Liver (tissue), 3 donors: ENCODE results near the gene FOXN3.

Experiments
- ATF3 ChIP-seq: IDR thresholded peaks from 2 replicates; pipeline ENCODE4 v1.6.1; 2016; ENCODE audit warnings: antibody characterized with exemption
- CTCF ChIP-seq: fragments of 150-350 bp; IDR thresholded peaks from 2 replicates; pipeline ENCODE4 v1.5.1; 2017; ENCODE audit warnings: improper control_type of control experiment, low read depth, low read length; ENCODE audit not compliant: missing input control
- GABPA ChIP-seq, 2 donors: IDR thresholded peaks in 1 of 2; conservative IDR thresholded peaks in 1 of 2; 2 replicates each; pipeline ENCODE4 v1.6.1; 2016; ENCODE audit warnings: antibody characterized with exemption in 2 of 2, mild to moderate bottlenecking in 1 of 2, moderate library complexity in 1 of 2
- HNF4A ChIP-seq, 2 donors: conservative IDR thresholded peaks; 2 replicates each; pipeline ENCODE4 v1.6.1; 2016; ENCODE audit warnings: antibody characterized with exemption in 2 of 2, mild to moderate bottlenecking in 2 of 2
- JUND ChIP-seq, 2 donors: IDR thresholded peaks; 2 replicates each; pipeline ENCODE4 v1.6.1; 2016; ENCODE audit warnings: antibody characterized with exemption in 2 of 2
- MAX ChIP-seq: IDR thresholded peaks from 2 replicates; pipeline ENCODE4 v1.6.1; 2016; ENCODE audit warnings: antibody characterized with exemption
- RAD21 ChIP-seq, 2 donors: IDR thresholded peaks; 2 replicates each; pipeline ENCODE4 v1.6.1; 2016; ENCODE audit warnings: antibody characterized with exemption in 2 of 2, mild to moderate bottlenecking in 2 of 2
- REST ChIP-seq: IDR thresholded peaks from 2 replicates; pipeline ENCODE4 v1.6.1; 2016; ENCODE audit warnings: antibody characterized with exemption, mild to moderate bottlenecking
- SP1 ChIP-seq: IDR thresholded peaks from 2 replicates; pipeline ENCODE4 v1.6.1; 2018; ENCODE audit warnings: antibody characterized with exemption, mild to moderate bottlenecking
- TAF1 ChIP-seq: conservative IDR thresholded peaks from 2 replicates; pipeline ENCODE4 v1.6.1; 2016; ENCODE audit warnings: antibody characterized with exemption, mild to moderate bottlenecking
- donor health status: healthy.
- donor health status: healthy.

- TF ChIP-seq CTCF (no peak), GABPA (IDR thresholded peaks at IDR 0.05 in 1 of 2, conservative IDR thresholded peaks at IDR 0.05 in 1 of 2) (no peak), JUND (IDR thresholded peaks at IDR 0.05) (no peak), TAF1 (no peak), REST (no peak), HNF4A (conservative IDR thresholded peaks at IDR 0.05) (no peak), ATF3 (no peak), MAX (no peak), RAD21 (IDR thresholded peaks at IDR 0.05) (no peak), SP1 (no peak)
Measured at GRCh38 chr14:89422952-89423345, 5.9 kb upstream of the FOXN3 start.
